H54 (cell line): ENCODE results near the gene CHSY3.

Experiments used
- DNase-seq: peaks from one replicate; pipeline ENCODE4 v3.0.0; 2011; ENCODE audit warnings: low spot score, mixed read lengths; ENCODE audit not compliant: insufficient read length
- FAIRE-seq: peaks from 3 replicates; lab custom pipeline; 2011; peaks lifted over from hg19 to GRCh38; lab: Jason Lieb, UNC
- POLR2A ChIP-seq: IDR thresholded peaks from 2 replicates; pipeline ENCODE4 v1.6.1; 2011; ENCODE audit warnings: low read depth, mild to moderate bottlenecking, low read length

Gene CHSY3

GRCh38 chr5:130023604-130024003, 119.3 kb downstream of the CHSY3 start:
- FAIRE-seq (no peak), DNase-seq (no peak)
- TF ChIP-seq POLR2A, result no peak

GRCh38 chr5:130024006-130024405, 119.7 kb downstream of the CHSY3 start:
- FAIRE-seq, result no peak
- no peak for TF ChIP-seq POLR2A
- no peak for DNase-seq

GRCh38 chr5:130025511-130025910, 121.2 kb downstream of the CHSY3 start:
- no peak for DNase-seq
- no peak for TF ChIP-seq POLR2A
- no peak for FAIRE-seq

GRCh38 chr5:130032807-130033206, 128.5 kb downstream of the CHSY3 start:
- no peak for TF ChIP-seq POLR2A
- FAIRE-seq (no peak), DNase-seq (no peak)

GRCh38 chr5:130034566-130035210, 130.4 kb downstream of the CHSY3 start:
- DNase-seq, result no peak
- FAIRE-seq, result no peak
- TF ChIP-seq POLR2A, result no peak

GRCh38 chr5:130035388-130035787, 131.1 kb downstream of the CHSY3 start:
- FAIRE-seq, result no peak
- no peak for DNase-seq
- no peak for TF ChIP-seq POLR2A

GRCh38 chr5:130037905-130038304, 133.6 kb downstream of the CHSY3 start:
- FAIRE-seq (no peak), DNase-seq (no peak)
- no peak for TF ChIP-seq POLR2A

- FAIRE-seq (no peak), DNase-seq (no peak)
- TF ChIP-seq POLR2A, result no peak
Measured at GRCh38 chr5:130043834-130044233, 139.6 kb downstream of the CHSY3 start.

GRCh38 chr5:130045334-130045733, 141.1 kb downstream of the CHSY3 start:
- no peak for DNase-seq
- FAIRE-seq, result no peak
- TF ChIP-seq POLR2A, result no peak

GRCh38 chr5:130050585-130050984, 146.3 kb downstream of the CHSY3 start:
- no peak for TF ChIP-seq POLR2A
- no peak for FAIRE-seq
- DNase-seq, result no peak

- FAIRE-seq, result no peak
- no peak for TF ChIP-seq POLR2A
- no peak for DNase-seq
Measured at GRCh38 chr5:130052752-130053151, 148.5 kb downstream of the CHSY3 start.

- FAIRE-seq (no peak), DNase-seq (no peak)
- no peak for TF ChIP-seq POLR2A
Measured at GRCh38 chr5:130055572-130055971, 151.3 kb downstream of the CHSY3 start.

GRCh38 chr5:130061746-130062145, 157.5 kb downstream of the CHSY3 start:
- TF ChIP-seq POLR2A, result no peak
- no peak for FAIRE-seq
- DNase-seq, result no peak

- DNase-seq (no peak), FAIRE-seq (no peak)
- TF ChIP-seq POLR2A, result no peak
Measured at GRCh38 chr5:130063603-130064002, 159.3 kb downstream of the CHSY3 start.

GRCh38 chr5:130064484-130064883, 160.2 kb downstream of the CHSY3 start:
- DNase-seq (no peak), FAIRE-seq (no peak)
- TF ChIP-seq POLR2A, result no peak

- DNase-seq (no peak), FAIRE-seq (no peak)
- no peak for TF ChIP-seq POLR2A
Measured at GRCh38 chr5:130065617-130066016, 161.4 kb downstream of the CHSY3 start.

GRCh38 chr5:130066644-130067043, 162.4 kb downstream of the CHSY3 start:
- no peak for TF ChIP-seq POLR2A
- DNase-seq (no peak), FAIRE-seq (no peak)
